HUES6 (cell line): ENCODE data around the gene DAAM1.

Experiments
- H3K27ac ChIP-seq: 2 replicates; pipeline ENCODE4 v1.7.0; 2013; ENCODE audit warnings: low read depth, mild to moderate bottlenecking, low read length, inconsistent platforms
- H3K27me3 ChIP-seq: 2 replicates; pipeline ENCODE4 v1.6.1; 2013; ENCODE audit warnings: low read length; ENCODE audit not compliant: control insufficient read depth, insufficient read depth
- H3K36me3 ChIP-seq: 2 replicates; pipeline ENCODE4 v1.6.1; 2013; ENCODE audit warnings: low read length; ENCODE audit not compliant: control insufficient read depth, insufficient read depth
- H3K4me1 ChIP-seq: 2 replicates; pipeline ENCODE4 v1.6.1; 2013; ENCODE audit warnings: low read length; ENCODE audit not compliant: control insufficient read depth, insufficient read depth
- H3K4me3 ChIP-seq: 2 replicates; pipeline ENCODE4 v1.5.1; 2013; ENCODE audit warnings: low read depth, low read length
- H3K9ac ChIP-seq: one replicate; pipeline ENCODE4 v1.6.1; 2013; ENCODE audit warnings: mild to moderate bottlenecking, low read length
- H3K9me3 ChIP-seq: 2 replicates; pipeline ENCODE4 v1.6.1; 2013; ENCODE audit warnings: low read depth, low read length; ENCODE audit not compliant: control insufficient read depth, insufficient read depth

DAAM1 gene

DNA sequence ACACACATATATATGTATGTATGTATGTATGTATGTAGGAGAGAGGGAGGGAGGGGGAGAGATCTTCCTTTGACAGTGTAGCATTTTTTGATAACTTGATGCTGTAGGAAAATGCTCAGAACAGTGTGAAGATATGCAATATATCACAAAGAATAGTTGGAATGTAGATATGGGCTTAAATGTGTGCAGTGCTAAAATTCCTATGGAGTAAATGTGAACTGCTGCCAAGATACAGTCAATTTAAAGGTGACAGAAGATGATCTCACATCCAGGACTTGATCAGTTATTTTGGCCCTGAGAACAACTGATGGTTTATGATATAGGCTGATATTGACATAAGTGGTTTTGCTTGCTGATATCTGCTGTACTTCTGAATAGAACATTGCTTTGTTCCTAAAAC, 84.2 kb downstream of the DAAM1 start:
- Histone ChIP-seq H3K27me3 (no peaks in the 10 kb centered on the region), H3K9ac (no peak overlapping the region), H3K27ac (no peak overlapping the region), H3K4me3 (no peak overlapping the region), H3K9me3 (no peaks in the 10 kb centered on the region), H3K36me3 (no peaks in the 10 kb centered on the region), H3K4me1 (0 out of 2 replicates have a peak, but pooled peaks cover 2% of the 10 kb centered on the region)

DNA sequence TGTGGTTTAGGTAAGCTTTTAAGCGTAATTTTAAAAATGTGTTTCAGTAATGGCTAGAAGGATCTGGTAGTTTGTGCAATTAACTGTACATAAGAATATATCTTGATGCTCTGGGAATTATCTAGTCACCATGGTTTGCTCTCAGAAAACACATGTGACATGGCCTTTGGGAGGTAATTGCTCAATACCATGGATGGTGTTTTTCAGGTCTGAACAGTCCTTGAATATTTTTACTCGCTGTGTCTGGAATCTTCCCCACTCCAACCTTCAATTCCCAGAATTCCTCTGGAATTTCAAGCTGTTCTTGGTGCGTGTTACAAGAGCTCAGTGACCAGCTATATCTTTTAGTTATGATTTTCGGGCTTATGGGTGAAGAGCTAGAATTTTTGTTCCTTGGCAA, 85.3 kb downstream of the DAAM1 start:
- Histone ChIP-seq H3K4me3 (no peak overlapping the region), H3K9me3 (no peaks in the 10 kb centered on the region), H3K4me1 (0 out of 2 replicates have a peak, but pooled peaks cover 2% of the 10 kb centered on the region), H3K27ac (no peak overlapping the region), H3K27me3 (no peaks in the 10 kb centered on the region), H3K36me3 (no peaks in the 10 kb centered on the region), H3K9ac (no peak overlapping the region)

DNA sequence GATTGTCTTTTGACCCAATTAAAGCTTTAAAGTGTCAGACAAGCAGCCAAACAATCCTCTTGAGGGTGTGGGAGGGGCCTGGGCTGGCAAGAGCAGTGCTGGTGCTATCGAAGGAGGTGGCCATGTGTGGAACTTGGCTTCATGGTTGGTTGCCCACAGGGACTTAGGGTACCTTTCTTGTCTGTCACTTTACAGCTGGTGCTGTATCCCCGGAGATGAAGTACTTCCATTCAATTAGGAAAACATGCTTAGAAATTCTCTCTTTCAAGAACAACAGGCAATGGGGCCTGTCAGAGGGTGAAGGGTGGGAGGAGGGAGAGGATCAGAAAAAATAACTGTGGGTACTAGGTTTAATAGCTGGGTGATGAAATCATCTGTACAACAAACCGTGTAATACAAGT, 86.5 kb downstream of the DAAM1 start:
- Histone ChIP-seq H3K9me3 (no peaks in the 10 kb centered on the region), H3K4me1 (no peaks in the 10 kb centered on the region), H3K36me3 (no peaks in the 10 kb centered on the region), H3K4me3 (no peak overlapping the region), H3K27me3 (no peaks in the 10 kb centered on the region), H3K9ac (no peak overlapping the region), H3K27ac (no peak overlapping the region)

DNA sequence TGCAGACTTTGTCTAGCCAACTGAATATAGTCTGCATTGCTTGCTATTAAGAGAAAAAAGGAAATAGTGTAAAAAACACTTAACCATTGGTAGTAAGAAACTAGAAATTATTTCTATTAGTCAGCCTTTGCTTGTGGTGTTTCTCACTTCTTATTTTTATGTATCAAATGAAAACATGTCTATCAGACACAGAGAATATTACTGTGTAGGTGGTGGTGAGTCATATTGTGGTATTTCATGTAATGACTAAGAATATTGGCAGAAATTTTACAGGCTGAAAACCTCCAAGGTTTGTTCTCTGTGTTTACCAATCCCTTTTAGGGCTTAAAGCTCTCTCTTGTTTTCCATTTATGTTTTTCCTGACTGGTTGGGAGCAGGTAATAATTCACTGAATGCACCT, 87.2 kb downstream of the DAAM1 start:
- H3K27me3 ChIP-seq, result no peaks in the 10 kb centered on the region
- no peak overlapping the region for H3K4me3 ChIP-seq
- no peaks in the 10 kb centered on the region for H3K9me3 ChIP-seq
- H3K27ac ChIP-seq, result no peak overlapping the region
- no peaks in the 10 kb centered on the region for H3K36me3 ChIP-seq
- H3K4me1 ChIP-seq, result no peaks in the 10 kb centered on the region
- no peak overlapping the region for H3K9ac ChIP-seq

DNA sequence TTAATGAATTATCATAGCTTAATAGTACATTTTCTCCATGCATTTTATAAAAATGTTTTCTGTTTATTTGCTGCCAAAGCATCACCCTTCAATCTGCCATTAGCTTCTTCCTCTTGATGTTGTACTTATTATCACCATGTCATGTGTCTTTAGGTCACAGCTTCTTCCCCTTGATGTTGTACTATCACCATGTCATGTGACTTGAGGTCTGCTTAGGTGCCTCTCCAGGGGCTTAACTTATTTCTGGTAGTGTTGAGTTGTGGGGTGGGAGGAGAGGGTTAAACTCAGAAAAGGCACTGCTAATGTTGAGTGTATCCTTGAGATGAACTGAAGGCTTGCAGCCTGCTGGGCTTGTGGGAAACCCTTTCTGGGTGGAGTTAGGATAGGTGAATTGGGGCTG, 87.8 kb downstream of the DAAM1 start:
- no peaks in the 10 kb centered on the region for H3K9me3 ChIP-seq
- no peaks in the 10 kb centered on the region for H3K27me3 ChIP-seq
- no peak overlapping the region for H3K4me3 ChIP-seq
- no peak overlapping the region for H3K27ac ChIP-seq
- H3K4me1 ChIP-seq, result no peaks in the 10 kb centered on the region
- H3K9ac ChIP-seq, result no peak overlapping the region
- H3K36me3 ChIP-seq, result no peaks in the 10 kb centered on the region

DNA sequence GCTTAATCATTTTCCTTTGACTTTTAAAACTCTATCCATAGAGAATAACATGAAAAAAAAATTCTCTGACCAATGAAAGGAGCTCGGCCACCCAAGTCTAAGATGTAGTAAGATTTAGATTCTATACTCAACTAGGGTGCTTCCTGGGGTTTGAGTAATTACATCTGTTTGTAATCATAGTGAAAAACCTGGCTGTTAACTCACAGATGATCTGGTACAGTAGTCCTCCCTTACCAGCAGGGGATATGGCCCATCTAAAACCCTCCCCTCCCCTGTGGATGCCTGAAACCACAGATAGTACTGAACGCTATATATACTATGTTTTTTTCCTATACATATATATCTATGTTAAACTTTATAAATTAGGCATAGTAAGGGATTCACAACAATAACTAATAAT, 89.2 kb downstream of the DAAM1 start:
- Histone ChIP-seq H3K27me3 (no peaks in the 10 kb centered on the region), H3K4me1 (no peaks in the 10 kb centered on the region), H3K9ac (no peak overlapping the region), H3K4me3 (no peak overlapping the region), H3K9me3 (no peaks in the 10 kb centered on the region), H3K27ac (no peak overlapping the region), H3K36me3 (no peaks in the 10 kb centered on the region)

DNA sequence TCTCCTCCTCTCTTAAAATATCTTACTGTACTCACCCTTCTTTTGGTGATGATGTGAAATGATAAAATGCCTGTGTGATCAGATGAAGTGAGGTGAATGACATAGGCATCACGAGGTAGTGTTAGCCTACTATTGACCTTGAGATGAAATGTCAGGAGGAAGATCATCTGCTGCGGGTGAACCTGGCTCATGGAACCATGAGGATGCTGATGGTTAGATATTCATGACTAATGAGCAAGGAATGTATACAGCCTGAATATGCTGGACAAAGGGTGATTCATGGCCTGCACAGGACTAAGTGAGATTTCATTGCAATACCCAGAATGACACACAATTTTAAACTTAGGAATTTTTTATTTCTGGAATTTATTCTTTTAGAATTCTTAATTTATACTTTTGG, 89.6 kb downstream of the DAAM1 start:
- Histone ChIP-seq H3K27me3 (no peaks in the 10 kb centered on the region), H3K9me3 (no peaks in the 10 kb centered on the region), H3K36me3 (no peaks in the 10 kb centered on the region), H3K27ac (no peak overlapping the region), H3K4me3 (no peak overlapping the region), H3K9ac (no peak overlapping the region), H3K4me1 (no peaks in the 10 kb centered on the region)

DNA sequence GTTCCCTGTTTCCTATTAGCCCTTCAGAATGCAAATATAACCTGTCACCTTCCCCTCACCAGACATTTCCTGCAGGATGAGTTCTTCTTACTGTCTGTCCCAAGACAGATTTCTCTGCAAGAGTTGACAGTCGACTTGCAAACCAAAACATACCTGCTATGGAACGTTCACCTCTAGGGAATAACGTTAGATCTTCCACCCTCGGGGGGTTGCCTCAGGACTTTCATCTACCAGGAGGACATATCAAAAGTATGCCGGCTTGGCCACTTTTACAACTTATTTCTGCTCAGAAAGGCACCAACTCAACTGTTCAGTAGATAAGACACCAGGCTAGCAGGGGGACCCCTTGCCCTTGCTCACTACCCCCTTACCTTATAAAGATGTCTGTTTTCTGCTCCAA, 92.5 kb downstream of the DAAM1 start:
- no peak overlapping the region for H3K27ac ChIP-seq
- no peak overlapping the region for H3K9ac ChIP-seq
- H3K9me3 ChIP-seq, result peaks cover 12% of the 10 kb centered on the region
- no peaks in the 10 kb centered on the region for H3K27me3 ChIP-seq
- no peaks in the 10 kb centered on the region for H3K4me1 ChIP-seq
- H3K4me3 ChIP-seq, result no peak overlapping the region
- no peaks in the 10 kb centered on the region for H3K36me3 ChIP-seq

DNA sequence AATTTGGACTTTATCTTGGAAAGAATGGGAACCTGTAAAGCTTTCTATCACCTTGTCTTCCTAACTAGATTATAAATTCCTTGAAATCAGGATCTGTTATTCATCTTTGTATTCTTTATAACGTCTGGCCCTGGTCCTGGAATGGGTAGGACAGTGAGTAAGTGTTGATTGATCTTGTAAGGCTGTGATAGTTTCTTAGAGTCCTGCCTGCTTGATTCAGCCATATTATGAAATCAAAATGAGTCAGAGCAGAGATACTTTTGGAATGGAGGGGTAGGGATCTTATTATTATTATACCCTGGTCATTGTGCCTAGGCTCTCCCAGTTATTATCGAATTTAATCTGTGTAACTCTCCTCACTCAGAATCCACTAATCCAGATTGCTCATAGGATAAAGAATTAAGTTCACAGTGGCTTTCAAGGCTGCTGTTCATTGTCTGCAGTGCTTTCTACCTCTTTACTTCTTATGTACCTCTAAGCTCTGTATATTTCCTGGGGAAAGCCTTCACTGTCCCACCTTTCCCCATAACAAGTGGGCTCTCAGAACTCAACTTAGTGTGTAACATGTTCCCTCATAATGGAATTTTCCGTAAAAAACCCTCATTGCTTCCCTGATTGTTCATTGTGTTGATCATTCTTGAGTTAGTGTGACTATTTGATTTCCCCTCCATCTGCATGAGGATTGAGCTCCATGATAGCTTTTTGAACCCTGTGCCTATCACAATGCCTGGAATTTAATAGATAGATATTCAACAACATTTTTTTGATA, 93.3 kb downstream of the DAAM1 start:
- H3K36me3 ChIP-seq, result no peaks in the 10 kb centered on the region
- H3K4me3 ChIP-seq, result no peak overlapping the region
- H3K27ac ChIP-seq, result no peak overlapping the region
- no peaks in the 10 kb centered on the region for H3K27me3 ChIP-seq
- H3K9me3 ChIP-seq, result peaks cover 12% of the 10 kb centered on the region
- H3K4me1 ChIP-seq, result no peaks in the 10 kb centered on the region
- no peak overlapping the region for H3K9ac ChIP-seq

DNA sequence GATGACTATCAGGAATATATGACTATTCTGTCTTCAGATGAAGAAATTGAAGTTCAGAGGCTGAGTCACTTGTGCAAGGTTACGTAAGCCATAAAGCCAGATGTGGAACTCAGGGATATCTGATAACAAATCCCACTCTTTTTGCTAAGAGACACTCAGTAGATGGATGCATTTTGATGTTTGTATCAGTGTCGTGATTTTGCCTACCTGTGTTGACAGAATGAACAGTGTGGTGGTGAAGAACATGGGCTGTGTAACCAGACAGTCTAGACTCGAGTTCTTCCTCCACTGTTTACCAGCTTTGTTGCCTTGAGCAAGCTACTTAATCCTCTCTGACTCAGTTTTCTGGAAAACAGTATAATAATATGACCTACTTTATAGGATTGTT, 93.9 kb downstream of the DAAM1 start:
- Histone ChIP-seq H3K4me1 (no peaks in the 10 kb centered on the region), H3K27ac (no peak overlapping the region), H3K4me3 (no peak overlapping the region), H3K9me3 (peaks cover 12% of the 10 kb centered on the region), H3K9ac (no peak overlapping the region), H3K27me3 (no peaks in the 10 kb centered on the region), H3K36me3 (no peaks in the 10 kb centered on the region)

DNA sequence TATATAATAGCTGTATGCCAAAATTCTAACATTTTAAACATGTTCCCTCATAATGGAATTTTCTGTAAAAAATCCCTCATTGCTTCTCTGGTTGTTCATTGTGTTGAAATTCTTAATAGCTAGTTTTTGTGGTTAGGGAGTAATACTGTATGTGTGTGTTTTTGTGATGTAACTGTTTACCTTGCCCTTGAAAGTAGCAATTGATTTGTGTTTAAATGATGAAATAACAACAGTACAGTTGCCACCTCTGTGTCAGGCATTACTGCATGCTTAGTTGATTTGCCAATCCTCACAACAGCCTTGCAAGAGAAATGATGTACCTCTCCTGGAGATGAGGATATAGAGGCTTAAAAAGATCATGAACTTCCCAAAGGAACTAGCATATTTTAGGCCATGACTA, 94.9 kb downstream of the DAAM1 start:
- H3K27ac ChIP-seq, result no peak overlapping the region
- no peaks in the 10 kb centered on the region for H3K27me3 ChIP-seq
- no peaks in the 10 kb centered on the region for H3K36me3 ChIP-seq
- no peaks in the 10 kb centered on the region for H3K4me1 ChIP-seq
- no peak overlapping the region for H3K9ac ChIP-seq
- no peak overlapping the region for H3K4me3 ChIP-seq
- peaks cover 12% of the 10 kb centered on the region for H3K9me3 ChIP-seq
